Measurements from ENCODE around the gene COL16A1. TPM values are rescaled to one million over a fixed set of nuclear protein-coding genes. Genes with fewer than 3 reads are reported as not detected.

COL16A1 gene
- polyA plus RNA-seq, 3 donors, result 0.13 TPM; not detected in 2

DNA sequence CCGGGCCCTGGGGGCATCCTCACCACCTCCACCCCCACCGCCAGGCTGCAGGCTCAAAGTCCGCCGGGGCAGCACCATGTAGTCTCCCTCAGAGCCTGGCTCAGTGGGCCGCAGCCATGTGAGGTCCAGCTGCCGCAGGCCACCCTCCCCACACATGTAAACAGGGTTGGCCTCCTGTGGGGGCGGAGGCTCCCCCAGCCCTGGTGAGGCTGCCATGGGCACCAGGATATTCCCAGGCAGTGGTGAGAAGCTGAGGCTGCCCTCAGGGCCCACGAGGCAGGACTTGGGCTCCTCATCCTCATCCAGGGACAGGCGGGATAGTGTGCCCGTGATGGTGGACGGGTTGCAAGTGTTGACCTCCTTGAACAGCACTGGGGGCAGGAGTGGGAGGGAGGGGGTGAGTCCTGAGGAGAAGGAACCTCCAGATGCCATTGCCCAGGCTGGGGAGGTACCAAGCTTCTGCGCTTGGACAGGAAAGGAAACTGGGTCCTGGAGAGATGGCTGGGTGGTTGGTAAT is 27.3 kb upstream of the COL16A1 start:
- H3K36me3 ChIP-seq (replicated peaks in 1 of 2; ENCODE audit: control insufficient read depth in 1 of 2, insufficient read depth in 2 of 2, low read length in 2 of 2), result no peaks in the 10 kb centered on the region
- H3K9ac ChIP-seq (ENCODE audit: insufficient read depth, low read length, poor library complexity, severe bottlenecking), result no peak overlapping the region
- H3K79me2 ChIP-seq (ENCODE audit: insufficient read depth, low read length), result no peaks in the 10 kb centered on the region
- H3K27ac Mint-ChIP-seq, result peak overlapping the region in 1 of 7 donors; percentile 11
- H3K27me3 Mint-ChIP-seq (ENCODE audit: low read depth in 3 of 3), result peaks cover 0 to 7% (median 3%) of the 10 kb centered on the region in 3 donors
- DNase-seq, result no peak
- H3K4me1 ChIP-seq (ENCODE audit: control insufficient read depth in 1 of 2, insufficient read depth in 2 of 2, low read length in 2 of 2), result no peaks in the 10 kb centered on the region
- intact Hi-C loops (cut with micrococcal nuclease), result no loop called here
- H3K27me3 ChIP-seq (ENCODE audit: control insufficient read depth in 2 of 2, insufficient read depth in 2 of 2, low read length in 2 of 2), result no peaks in the 10 kb centered on the region
- no peaks in the 10 kb centered on the region for H4K20me1 ChIP-seq (ENCODE audit: insufficient read depth, low read length)
- no peak overlapping the region for H3K4me3 Mint-ChIP-seq
- no peaks in the 10 kb centered on the region for H3K9me3 ChIP-seq (replicated peaks in 1 of 2; ENCODE audit: control insufficient read depth in 1 of 2, insufficient read depth in 1 of 2, low read length in 2 of 2)
- 93% methylated on average over 9 of the region's 12 CpGs for WGBS (ENCODE audit: insufficient coverage)
- no peaks in the 10 kb centered on the region for H3K4me1 Mint-ChIP-seq
- H3K27ac ChIP-seq (ENCODE audit: low read depth in 1 of 2, low read length in 2 of 2), result no peak overlapping the region
- TF ChIP-seq, protein P1, sequence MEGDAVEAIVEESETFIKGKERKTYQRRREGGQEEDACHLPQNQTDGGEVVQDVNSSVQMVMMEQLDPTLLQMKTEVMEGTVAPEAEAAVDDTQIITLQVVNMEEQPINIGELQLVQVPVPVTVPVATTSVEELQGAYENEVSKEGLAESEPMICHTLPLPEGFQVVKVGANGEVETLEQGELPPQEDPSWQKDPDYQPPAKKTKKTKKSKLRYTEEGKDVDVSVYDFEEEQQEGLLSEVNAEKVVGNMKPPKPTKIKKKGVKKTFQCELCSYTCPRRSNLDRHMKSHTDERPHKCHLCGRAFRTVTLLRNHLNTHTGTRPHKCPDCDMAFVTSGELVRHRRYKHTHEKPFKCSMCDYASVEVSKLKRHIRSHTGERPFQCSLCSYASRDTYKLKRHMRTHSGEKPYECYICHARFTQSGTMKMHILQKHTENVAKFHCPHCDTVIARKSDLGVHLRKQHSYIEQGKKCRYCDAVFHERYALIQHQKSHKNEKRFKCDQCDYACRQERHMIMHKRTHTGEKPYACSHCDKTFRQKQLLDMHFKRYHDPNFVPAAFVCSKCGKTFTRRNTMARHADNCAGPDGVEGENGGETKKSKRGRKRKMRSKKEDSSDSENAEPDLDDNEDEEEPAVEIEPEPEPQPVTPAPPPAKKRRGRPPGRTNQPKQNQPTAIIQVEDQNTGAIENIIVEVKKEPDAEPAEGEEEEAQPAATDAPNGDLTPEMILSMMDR (IDR thresholded peaks at IDR 0.05), result no peak
- H3K36me3 Mint-ChIP-seq, result no peaks in the 10 kb centered on the region
- H2AFZ ChIP-seq (ENCODE audit: insufficient read depth, low read depth, low read length, poor library complexity, severe bottlenecking), result no peak overlapping the region
- H3K4me3 ChIP-seq (replicated peaks in 1 of 3; ENCODE audit: low read depth in 2 of 3, low read length in 3 of 3), result no peak overlapping the region
- no peak overlapping the region for H3K4me2 ChIP-seq (replicated peaks; ENCODE audit: extremely low read depth, low read length, poor library complexity, severe bottlenecking)
- H3K9me3 Mint-ChIP-seq, result no peaks in the 10 kb centered on the region

DNA sequence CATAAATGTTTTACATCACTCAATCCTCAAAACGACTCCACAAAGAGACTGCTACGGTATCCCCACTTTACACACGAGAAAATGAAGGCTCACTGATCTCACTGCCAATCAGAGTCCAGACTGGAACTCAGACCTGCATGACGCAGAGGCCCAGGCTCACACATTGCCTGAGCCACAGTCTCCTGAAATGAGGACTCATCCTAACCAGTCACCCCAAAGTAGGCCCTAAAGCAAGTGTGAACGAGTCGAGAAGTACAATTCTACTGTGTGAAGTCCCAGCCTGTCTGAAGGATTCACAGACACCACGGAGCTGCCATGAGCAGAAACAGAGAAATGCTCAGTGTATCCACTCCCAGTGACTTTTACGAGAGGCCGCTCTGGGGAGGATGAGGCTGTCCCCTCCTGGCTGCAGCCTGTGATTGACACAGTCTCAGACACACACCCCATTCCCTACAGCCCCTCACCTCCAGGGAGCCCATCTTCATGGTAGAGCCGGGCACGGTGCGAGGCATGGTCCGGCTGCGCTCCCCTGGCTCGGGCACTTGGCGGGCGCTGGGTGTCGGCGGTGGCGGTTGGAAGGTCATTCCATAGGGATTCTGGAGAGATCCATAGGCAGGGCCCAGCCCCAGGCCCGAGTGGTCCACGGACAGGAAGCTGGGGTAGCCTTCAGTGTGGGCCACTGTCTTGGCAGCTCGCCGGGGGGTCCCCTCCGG is 26.7 kb upstream of the COL16A1 start:
- DNase-seq, result no peak
- Histone ChIP-seq H3K79me2 (ENCODE audit: insufficient read depth, low read length) (no peaks in the 10 kb centered on the region), H3K9me3 (replicated peaks in 1 of 2; ENCODE audit: control insufficient read depth in 1 of 2, insufficient read depth in 1 of 2, low read length in 2 of 2) (no peaks in the 10 kb centered on the region), H3K9ac (ENCODE audit: insufficient read depth, low read length, poor library complexity, severe bottlenecking) (no peak overlapping the region), H3K36me3 (replicated peaks in 1 of 2; ENCODE audit: control insufficient read depth in 1 of 2, insufficient read depth in 2 of 2, low read length in 2 of 2) (no peaks in the 10 kb centered on the region), H3K4me2 (replicated peaks; ENCODE audit: extremely low read depth, low read length, poor library complexity, severe bottlenecking) (no peak overlapping the region), H3K27me3 (ENCODE audit: control insufficient read depth in 2 of 2, insufficient read depth in 2 of 2, low read length in 2 of 2) (no peaks in the 10 kb centered on the region), H2AFZ (ENCODE audit: insufficient read depth, low read depth, low read length, poor library complexity, severe bottlenecking) (no peak overlapping the region), H3K27ac (ENCODE audit: low read depth in 1 of 2, low read length in 2 of 2) (no peak overlapping the region), H3K4me3 (replicated peaks in 1 of 3; ENCODE audit: low read depth in 2 of 3, low read length in 3 of 3) (no peak overlapping the region), H3K4me1 (ENCODE audit: control insufficient read depth in 1 of 2, insufficient read depth in 2 of 2, low read length in 2 of 2) (no peaks in the 10 kb centered on the region), H4K20me1 (ENCODE audit: insufficient read depth, low read length) (no peaks in the 10 kb centered on the region)
- peaks cover 0 to 6% (median 3%) of the 10 kb centered on the region in 3 donors for H3K27me3 Mint-ChIP-seq (ENCODE audit: low read depth in 3 of 3)
- no peaks in the 10 kb centered on the region for H3K4me1 Mint-ChIP-seq
- H3K36me3 Mint-ChIP-seq, result no peaks in the 10 kb centered on the region
- H3K27ac Mint-ChIP-seq, result no peak overlapping the region
- 88% methylated on average over 18 of the region's 25 CpGs for WGBS (ENCODE audit: insufficient coverage)
- H3K9me3 Mint-ChIP-seq, result no peaks in the 10 kb centered on the region
- TF ChIP-seq, protein P1 (IDR thresholded peaks at IDR 0.05), result no peak
- intact Hi-C loops (cut with micrococcal nuclease), result no loop called here
- no peak overlapping the region for H3K4me3 Mint-ChIP-seq

All from CD14-positive monocyte (primary cell).